Tibial nerve (tissue), 3 donors: ENCODE data around the gene LEP.

ENCODE experiments used
- POLR2A ChIP-seq, 2 donors: fragments of 450-650 bp; IDR thresholded peaks; one replicate each; pipeline ENCODE4 v1.6.1; 2017; ENCODE audit warnings: antibody characterized with exemption in 2 of 2, mild to moderate bottlenecking in 2 of 2, moderate library complexity in 2 of 2
- TF ChIP-seq, protein P1 (sequence below), 5 experiments: fragments of 200-600 bp in 3 of 5; fragments of 450-650 bp in 2 of 5; sonication (generic) in 3 of 5; IDR thresholded peaks; one replicate each; pipeline ENCODE4 v1.5.1; 2016 to 2019; ENCODE audit warnings: antibody characterized with exemption in 5 of 5, mild to moderate bottlenecking in 3 of 5, moderate library complexity in 2 of 5

DNA sequence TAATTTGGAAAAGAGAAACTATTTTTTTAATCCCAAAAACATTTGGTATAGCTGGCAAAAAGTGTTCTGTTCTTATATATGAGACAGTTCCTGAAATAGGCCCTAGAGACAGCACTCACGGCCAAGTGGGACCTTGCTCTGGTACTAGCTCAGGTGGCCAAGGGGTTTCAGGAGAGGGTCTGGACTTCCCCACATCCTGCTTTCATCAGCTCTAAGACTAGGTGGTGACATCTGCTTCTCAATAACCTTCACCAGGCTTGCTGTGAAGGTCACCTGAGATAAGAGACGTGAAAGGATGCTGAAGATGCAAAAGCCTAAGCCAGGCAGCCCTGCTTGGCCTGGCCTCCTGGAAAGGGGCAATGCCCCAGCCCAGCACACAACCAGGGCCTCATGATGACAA, 62.1 kb downstream of the LEP start:
- TF ChIP-seq POLR2A (IDR thresholded peaks at IDR 0.05) = no peak
- TF ChIP-seq, protein P1, sequence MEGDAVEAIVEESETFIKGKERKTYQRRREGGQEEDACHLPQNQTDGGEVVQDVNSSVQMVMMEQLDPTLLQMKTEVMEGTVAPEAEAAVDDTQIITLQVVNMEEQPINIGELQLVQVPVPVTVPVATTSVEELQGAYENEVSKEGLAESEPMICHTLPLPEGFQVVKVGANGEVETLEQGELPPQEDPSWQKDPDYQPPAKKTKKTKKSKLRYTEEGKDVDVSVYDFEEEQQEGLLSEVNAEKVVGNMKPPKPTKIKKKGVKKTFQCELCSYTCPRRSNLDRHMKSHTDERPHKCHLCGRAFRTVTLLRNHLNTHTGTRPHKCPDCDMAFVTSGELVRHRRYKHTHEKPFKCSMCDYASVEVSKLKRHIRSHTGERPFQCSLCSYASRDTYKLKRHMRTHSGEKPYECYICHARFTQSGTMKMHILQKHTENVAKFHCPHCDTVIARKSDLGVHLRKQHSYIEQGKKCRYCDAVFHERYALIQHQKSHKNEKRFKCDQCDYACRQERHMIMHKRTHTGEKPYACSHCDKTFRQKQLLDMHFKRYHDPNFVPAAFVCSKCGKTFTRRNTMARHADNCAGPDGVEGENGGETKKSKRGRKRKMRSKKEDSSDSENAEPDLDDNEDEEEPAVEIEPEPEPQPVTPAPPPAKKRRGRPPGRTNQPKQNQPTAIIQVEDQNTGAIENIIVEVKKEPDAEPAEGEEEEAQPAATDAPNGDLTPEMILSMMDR (IDR thresholded peaks at IDR 0.05) = no peak
